SK-N-SH (cell line): ENCODE results near the gene TSHZ3.

Experiments
- CHD2 ChIP-seq: fragments of 150-350 bp; IDR thresholded peaks from 2 replicates; pipeline ENCODE4 v1.6.1; 2018; ENCODE audit warnings: low read length; ENCODE audit not compliant: partially characterized antibody
- EZH2phosphoT487 ChIP-seq: fragments of 200-600 bp; sonication (generic); IDR thresholded peaks from 2 replicates; pipeline ENCODE4 v1.6.1; 2017; ENCODE audit warnings: low read depth, mixed run types, mild to moderate bottlenecking, antibody characterized with exemption, moderate library complexity, borderline replicate concordance
- GABPA ChIP-seq: IDR thresholded peaks from 2 replicates; pipeline ENCODE4 v1.4.0; 2012; ENCODE audit warnings: low read depth, mild to moderate bottlenecking
- GATA2 ChIP-seq: sonication (generic); formaldehyde crosslinking; IDR thresholded peaks from 2 replicates; pipeline ENCODE4 v1.5.0; 2020; ENCODE audit warnings: mild to moderate bottlenecking, missing genetic modification reagents
- MEF2A ChIP-seq: IDR thresholded peaks from 2 replicates; pipeline ENCODE4 v1.4.0; 2012; ENCODE audit warnings: low read depth, borderline replicate concordance
- NRF1 ChIP-seq: IDR thresholded peaks from 2 replicates; pipeline ENCODE4 v1.6.1; 2012; ENCODE audit warnings: low read depth, mild to moderate bottlenecking, low read length
- POLR2AphosphoS5 ChIP-seq: IDR thresholded peaks from 2 replicates; pipeline ENCODE4 v1.6.1; 2012; ENCODE audit warnings: low read depth, low read length
- SIN3A ChIP-seq: IDR thresholded peaks from 2 replicates; pipeline ENCODE4 v1.6.1; 2012; ENCODE audit warnings: low read depth, mild to moderate bottlenecking, low read length, moderate library complexity, borderline replicate concordance
- YY1 ChIP-seq: IDR thresholded peaks from 2 replicates; pipeline ENCODE4 v1.4.0; 2012; ENCODE audit warnings: low read depth, mild to moderate bottlenecking
- TF ChIP-seq, protein P1 (sequence below): fragments of 200-600 bp; sonication (generic); IDR thresholded peaks from 2 replicates; pipeline ENCODE4 v1.6.1; 2017; ENCODE audit warnings: antibody characterized with exemption, mild to moderate bottlenecking, moderate library complexity
- TF ChIP-seq, protein P2 (sequence below): fragments of 150-350 bp; IDR thresholded peaks from 2 replicates; pipeline ENCODE4 v1.6.1; 2017; ENCODE audit warnings: antibody characterized with exemption, low read length, low read depth, borderline replicate concordance
- TF ChIP-seq, protein P3 (sequence below): IDR thresholded peaks from 2 replicates; pipeline ENCODE4 v1.4.0; 2012; ENCODE audit warnings: low read depth

DNA sequence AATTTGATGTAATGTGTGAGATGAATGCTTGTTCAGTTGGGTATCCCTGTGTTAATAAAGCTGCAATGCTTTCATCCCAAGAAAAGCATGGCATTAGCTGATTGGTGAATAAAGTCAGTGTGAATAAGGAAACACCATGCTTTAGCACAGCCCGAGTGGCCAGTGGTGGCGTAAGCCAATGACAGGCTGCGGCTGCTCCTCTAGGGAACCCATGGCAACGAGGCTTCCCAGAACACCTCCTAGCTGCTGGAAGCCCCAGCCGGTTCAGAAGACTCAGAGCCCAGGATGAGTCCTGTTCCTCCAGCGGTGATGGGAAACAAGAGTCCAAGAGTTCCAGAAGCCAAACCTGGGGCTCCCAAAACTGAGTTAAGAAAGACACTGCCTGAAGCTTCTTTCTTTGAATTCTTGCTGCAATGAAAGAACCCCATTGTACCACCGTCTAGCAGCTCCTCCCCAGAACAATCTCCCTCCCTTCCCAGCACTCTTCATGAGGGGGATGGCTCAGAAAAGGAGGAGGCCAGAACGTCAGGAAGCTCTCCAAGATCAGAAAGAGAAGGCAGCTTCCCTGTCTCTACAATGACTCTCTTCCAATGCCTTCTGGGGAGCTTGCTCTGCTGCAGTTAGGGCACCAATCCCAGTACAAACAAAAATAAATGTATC lies 58.2 kb downstream of the TSHZ3 start:
- TF ChIP-seq, protein P1, sequence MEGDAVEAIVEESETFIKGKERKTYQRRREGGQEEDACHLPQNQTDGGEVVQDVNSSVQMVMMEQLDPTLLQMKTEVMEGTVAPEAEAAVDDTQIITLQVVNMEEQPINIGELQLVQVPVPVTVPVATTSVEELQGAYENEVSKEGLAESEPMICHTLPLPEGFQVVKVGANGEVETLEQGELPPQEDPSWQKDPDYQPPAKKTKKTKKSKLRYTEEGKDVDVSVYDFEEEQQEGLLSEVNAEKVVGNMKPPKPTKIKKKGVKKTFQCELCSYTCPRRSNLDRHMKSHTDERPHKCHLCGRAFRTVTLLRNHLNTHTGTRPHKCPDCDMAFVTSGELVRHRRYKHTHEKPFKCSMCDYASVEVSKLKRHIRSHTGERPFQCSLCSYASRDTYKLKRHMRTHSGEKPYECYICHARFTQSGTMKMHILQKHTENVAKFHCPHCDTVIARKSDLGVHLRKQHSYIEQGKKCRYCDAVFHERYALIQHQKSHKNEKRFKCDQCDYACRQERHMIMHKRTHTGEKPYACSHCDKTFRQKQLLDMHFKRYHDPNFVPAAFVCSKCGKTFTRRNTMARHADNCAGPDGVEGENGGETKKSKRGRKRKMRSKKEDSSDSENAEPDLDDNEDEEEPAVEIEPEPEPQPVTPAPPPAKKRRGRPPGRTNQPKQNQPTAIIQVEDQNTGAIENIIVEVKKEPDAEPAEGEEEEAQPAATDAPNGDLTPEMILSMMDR = no peak
- TF ChIP-seq EZH2phosphoT487 = no peak
- TF ChIP-seq MEF2A = no peak
- TF ChIP-seq NRF1 = no peak
- TF ChIP-seq GABPA = no peak
- TF ChIP-seq SIN3A = no peak
- no peak for TF ChIP-seq CHD2
- no peak for TF ChIP-seq YY1
- TF ChIP-seq GATA2 (CRISPR knock-in tag) = no peak
- TF ChIP-seq POLR2AphosphoS5 = no peak
- TF ChIP-seq, protein P2, sequence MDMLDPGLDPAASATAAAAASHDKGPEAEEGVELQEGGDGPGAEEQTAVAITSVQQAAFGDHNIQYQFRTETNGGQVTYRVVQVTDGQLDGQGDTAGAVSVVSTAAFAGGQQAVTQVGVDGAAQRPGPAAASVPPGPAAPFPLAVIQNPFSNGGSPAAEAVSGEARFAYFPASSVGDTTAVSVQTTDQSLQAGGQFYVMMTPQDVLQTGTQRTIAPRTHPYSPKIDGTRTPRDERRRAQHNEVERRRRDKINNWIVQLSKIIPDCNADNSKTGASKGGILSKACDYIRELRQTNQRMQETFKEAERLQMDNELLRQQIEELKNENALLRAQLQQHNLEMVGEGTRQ = no peak
- TF ChIP-seq, protein P3, sequence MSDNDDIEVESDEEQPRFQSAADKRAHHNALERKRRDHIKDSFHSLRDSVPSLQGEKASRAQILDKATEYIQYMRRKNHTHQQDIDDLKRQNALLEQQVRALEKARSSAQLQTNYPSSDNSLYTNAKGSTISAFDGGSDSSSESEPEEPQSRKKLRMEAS = no peak
